ENCODE data around the gene KISS1.
"Not testable (repeated sequence)": the region's sequence is repeated elsewhere in the genome, so short reads cannot be mapped to it uniquely, and the experiment has no call there.

Gene KISS1

GRCh38 chr1:204196068-204196795, at the start of gene KISS1:
KISS1 (minus strand) TSS chr1:204196491; CDS start chr1:204192876, 3,615 bp downstream.
- ATAC-seq (ENCODE audit: low read depth) (no peak), DNase-seq (ENCODE audit: low spot score in 2 of 2) (no peak)
- Mint-ChIP-seq H3K4me1 (peaks cover 5% of the 10 kb centered on the region), H3K27ac (no peak within 1 kb of the TSS), H3K27me3 (peaks cover 22% of the 10 kb centered on the region), H3K36me3 (no peaks in the 10 kb centered on the region), H3K9me3 (no peaks in the 10 kb centered on the region), H3K4me3 (no peak within 1 kb of the TSS)

- H3K27ac Mint-ChIP-seq: no peak overlapping the region
- H3K27me3 Mint-ChIP-seq: peaks cover 10% of the 10 kb centered on the region
- DNase-seq (ENCODE audit: low spot score in 2 of 2) (no peak), ATAC-seq (ENCODE audit: low read depth) (no peak)
- H3K4me3 Mint-ChIP-seq: no peak overlapping the region
- H3K4me1 Mint-ChIP-seq: no peaks in the 10 kb centered on the region
- H3K36me3 Mint-ChIP-seq: no peaks in the 10 kb centered on the region
- H3K9me3 Mint-ChIP-seq: no peaks in the 10 kb centered on the region
Measured at GRCh38 chr1:204242920-204243319, 46.6 kb upstream of the KISS1 start.

GRCh38 chr1:204241914-204242313, 45.6 kb upstream of the KISS1 start:
- DNase-seq (ENCODE audit: low spot score in 2 of 2): no peak
- no peak for ATAC-seq (ENCODE audit: low read depth)
- H3K4me1 Mint-ChIP-seq: no peaks in the 10 kb centered on the region
- no peaks in the 10 kb centered on the region for H3K9me3 Mint-ChIP-seq
- no peak overlapping the region for H3K27ac Mint-ChIP-seq
- H3K27me3 Mint-ChIP-seq: peaks cover 10% of the 10 kb centered on the region
- H3K36me3 Mint-ChIP-seq: no peaks in the 10 kb centered on the region
- H3K4me3 Mint-ChIP-seq: no peak overlapping the region

- Mint-ChIP-seq H3K4me3 (no peak overlapping the region), H3K27ac (no peak overlapping the region), H3K27me3 (peaks cover 11% of the 10 kb centered on the region), H3K4me1 (no peaks in the 10 kb centered on the region), H3K36me3 (no peaks in the 10 kb centered on the region), H3K9me3 (no peaks in the 10 kb centered on the region)
- DNase-seq (ENCODE audit: low spot score in 2 of 2) (no peak), ATAC-seq (ENCODE audit: low read depth) (no peak)
Measured at GRCh38 chr1:204241050-204241449, 44.8 kb upstream of the KISS1 start.

GRCh38 chr1:204240233-204240632, 43.9 kb upstream of the KISS1 start:
- no peaks in the 10 kb centered on the region for H3K9me3 Mint-ChIP-seq
- H3K36me3 Mint-ChIP-seq: no peaks in the 10 kb centered on the region
- ATAC-seq (ENCODE audit: low read depth): no peak
- no peak overlapping the region for H3K27ac Mint-ChIP-seq
- no peak overlapping the region for H3K4me3 Mint-ChIP-seq
- no peaks in the 10 kb centered on the region for H3K4me1 Mint-ChIP-seq
- H3K27me3 Mint-ChIP-seq: peaks cover 14% of the 10 kb centered on the region
- DNase-seq (ENCODE audit: low spot score in 2 of 2): no peak

- not testable (repeated sequence) for H3K36me3 Mint-ChIP-seq; DNase-seq (ENCODE audit: low spot score in 2 of 2); H3K4me1 Mint-ChIP-seq; H3K27ac Mint-ChIP-seq; ATAC-seq (ENCODE audit: low read depth); H3K4me3 Mint-ChIP-seq; H3K9me3 Mint-ChIP-seq
- peaks cover 15% of the 10 kb centered on the region for H3K27me3 Mint-ChIP-seq
Measured at GRCh38 chr1:204239401-204239800, 43.1 kb upstream of the KISS1 start.

- H3K27ac Mint-ChIP-seq, H3K9me3 Mint-ChIP-seq, H3K36me3 Mint-ChIP-seq: not testable (repeated sequence)
Measured at GRCh38 chr1:204238520-204238919, 42.2 kb upstream of the KISS1 start.

GRCh38 chr1:204237515-204237914, 41.2 kb upstream of the KISS1 start:
- H3K9me3 Mint-ChIP-seq; ATAC-seq (ENCODE audit: low read depth); H3K36me3 Mint-ChIP-seq; DNase-seq (ENCODE audit: low spot score in 2 of 2); H3K4me3 Mint-ChIP-seq; H3K27ac Mint-ChIP-seq; H3K4me1 Mint-ChIP-seq: not testable (repeated sequence)
- peaks cover 12% of the 10 kb centered on the region for H3K27me3 Mint-ChIP-seq

More at GRCh38 chr1:204238520-204238919, 42.2 kb upstream of the KISS1 start:
- ATAC-seq (ENCODE audit: low read depth); DNase-seq (ENCODE audit: low spot score in 2 of 2); H3K4me3 Mint-ChIP-seq; H3K4me1 Mint-ChIP-seq: not testable (repeated sequence)
- peaks cover 13% of the 10 kb centered on the region for H3K27me3 Mint-ChIP-seq

GRCh38 chr1:204232526-204232925, 36.2 kb upstream of the KISS1 start:
- no peaks in the 10 kb centered on the region for H3K4me1 Mint-ChIP-seq
- ATAC-seq (ENCODE audit: low read depth) (no peak), DNase-seq (ENCODE audit: low spot score in 2 of 2) (no peak)
- no peak overlapping the region for H3K4me3 Mint-ChIP-seq
- peaks cover 9% of the 10 kb centered on the region for H3K27me3 Mint-ChIP-seq
- H3K9me3 Mint-ChIP-seq: no peaks in the 10 kb centered on the region
- H3K36me3 Mint-ChIP-seq: no peaks in the 10 kb centered on the region
- H3K27ac Mint-ChIP-seq: no peak overlapping the region

- peaks cover 6% of the 10 kb centered on the region for H3K27me3 Mint-ChIP-seq
- no peaks in the 10 kb centered on the region for H3K9me3 Mint-ChIP-seq
- ATAC-seq (ENCODE audit: low read depth): no peak
- H3K27ac Mint-ChIP-seq: no peak overlapping the region
- H3K36me3 Mint-ChIP-seq: no peaks in the 10 kb centered on the region
- H3K4me1 Mint-ChIP-seq: no peaks in the 10 kb centered on the region
- no peak overlapping the region for H3K4me3 Mint-ChIP-seq
- DNase-seq (ENCODE audit: low spot score in 2 of 2): no peak
Measured at GRCh38 chr1:204230211-204230610, 33.9 kb upstream of the KISS1 start.

GRCh38 chr1:204228896-204229295, 32.6 kb upstream of the KISS1 start:
- H3K4me3 Mint-ChIP-seq: no peak overlapping the region
- no peak overlapping the region for H3K27ac Mint-ChIP-seq
- DNase-seq (ENCODE audit: low spot score in 2 of 2) (no peak), ATAC-seq (ENCODE audit: low read depth) (no peak)
- no peaks in the 10 kb centered on the region for H3K36me3 Mint-ChIP-seq
- no peaks in the 10 kb centered on the region for H3K9me3 Mint-ChIP-seq
- H3K4me1 Mint-ChIP-seq: no peaks in the 10 kb centered on the region
- peaks cover 3% of the 10 kb centered on the region for H3K27me3 Mint-ChIP-seq

- H3K27me3 Mint-ChIP-seq: peaks cover 3% of the 10 kb centered on the region
- H3K4me3 Mint-ChIP-seq: no peak overlapping the region
- H3K9me3 Mint-ChIP-seq: no peaks in the 10 kb centered on the region
- no peak for DNase-seq (ENCODE audit: low spot score in 2 of 2)
- H3K36me3 Mint-ChIP-seq: no peaks in the 10 kb centered on the region
- no peak for ATAC-seq (ENCODE audit: low read depth)
- no peak overlapping the region for H3K27ac Mint-ChIP-seq
- no peaks in the 10 kb centered on the region for H3K4me1 Mint-ChIP-seq
Measured at GRCh38 chr1:204227996-204228785, 31.9 kb upstream of the KISS1 start.

- H3K27ac Mint-ChIP-seq: no peak overlapping the region
- H3K9me3 Mint-ChIP-seq: no peaks in the 10 kb centered on the region
- DNase-seq (ENCODE audit: low spot score in 2 of 2) (no peak), ATAC-seq (ENCODE audit: low read depth) (no peak)
- H3K36me3 Mint-ChIP-seq: no peaks in the 10 kb centered on the region
- no peaks in the 10 kb centered on the region for H3K4me1 Mint-ChIP-seq
- no peak overlapping the region for H3K4me3 Mint-ChIP-seq
- peaks cover 3% of the 10 kb centered on the region for H3K27me3 Mint-ChIP-seq
Measured at GRCh38 chr1:204227351-204227750, 31.1 kb upstream of the KISS1 start.

- Mint-ChIP-seq H3K27ac (no peak overlapping the region), H3K4me3 (no peak overlapping the region), H3K36me3 (peaks cover 2% of the 10 kb centered on the region), H3K27me3 (peaks cover 6% of the 10 kb centered on the region), H3K9me3 (no peaks in the 10 kb centered on the region), H3K4me1 (no peaks in the 10 kb centered on the region)
- ATAC-seq (ENCODE audit: low read depth): no peak
- DNase-seq (ENCODE audit: low spot score in 2 of 2): no peak
Measured at GRCh38 chr1:204225841-204226735, 29.8 kb upstream of the KISS1 start.

All from memory B cell (primary cell).